ENCODE measurements around the gene STXBP1.

The STXBP1 gene

DNA sequence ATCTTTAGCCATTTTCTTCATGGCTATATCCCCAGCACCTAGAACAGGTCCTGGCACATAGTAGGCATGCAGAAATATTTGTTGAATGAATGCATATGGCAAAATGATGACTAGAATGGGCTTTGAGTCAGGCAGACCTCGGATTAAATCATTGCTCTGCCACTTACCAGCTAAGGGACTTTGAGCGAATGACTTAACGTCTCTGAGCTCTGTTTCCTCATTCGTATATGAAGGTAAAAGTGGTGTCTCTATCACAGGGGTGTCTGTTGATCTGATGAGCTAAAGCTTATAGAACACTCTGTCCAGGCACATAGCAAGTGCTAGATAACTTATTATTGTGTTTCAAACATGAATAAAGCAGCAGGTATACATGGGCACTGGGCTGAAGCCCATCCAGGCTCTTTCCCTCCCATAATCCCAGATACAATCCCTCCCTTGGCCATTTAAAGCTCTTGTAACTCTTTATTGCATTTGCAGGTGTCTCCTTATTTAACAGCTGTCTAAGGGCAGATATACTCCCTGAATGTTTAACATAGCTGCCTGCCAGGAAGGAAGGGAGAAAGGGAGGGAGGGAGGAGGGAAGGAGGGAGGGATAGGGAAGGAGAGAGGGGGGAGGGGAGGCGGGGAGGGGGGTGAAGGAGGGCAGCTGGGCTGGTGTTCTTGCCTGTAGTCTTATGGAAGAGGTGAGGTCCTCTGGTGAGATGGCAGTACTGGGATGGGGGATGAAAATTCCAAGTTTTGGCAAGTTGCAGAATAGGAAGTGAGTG is 23.2 kb upstream of the STXBP1 start:
- Histone ChIP-seq H3K9me3 (ENCODE audit: insufficient read depth, low read length, severe bottlenecking) (no peaks in the 10 kb centered on the region), H3K4me1 (ENCODE audit: insufficient read depth, low read length) (no peaks in the 10 kb centered on the region), H3K36me3 (ENCODE audit: insufficient read depth, low read length) (no peaks in the 10 kb centered on the region), H3K4me3 (ENCODE audit: low read depth in 1 of 2, low read length in 2 of 2) (no peak overlapping the region), H2AFZ (ENCODE audit: low read depth, low read length) (no peak overlapping the region), H3K27me3 (ENCODE audit: insufficient read depth, low read length, poor library complexity) (no peaks in the 10 kb centered on the region), H3K27ac (ENCODE audit: low read length) (no peak overlapping the region), H3K79me2 (ENCODE audit: insufficient read depth, low read length) (no peaks in the 10 kb centered on the region), H3K4me2 (ENCODE audit: insufficient read depth, low read length) (no peak overlapping the region), H4K20me1 (ENCODE audit: insufficient read depth, low read length) (no peaks in the 10 kb centered on the region), H3K9ac (ENCODE audit: low read depth, low read length) (no peak overlapping the region)
- ATAC-seq (ENCODE audit: insufficient read depth, low read depth) (no peak), DNase-seq (no peak)
- TF ChIP-seq EZH2 (IDR thresholded peaks at IDR 0.05; ENCODE audit: borderline replicate concordance, low read depth, low read length, severe bottlenecking), result no peak
- TF ChIP-seq, protein P1, sequence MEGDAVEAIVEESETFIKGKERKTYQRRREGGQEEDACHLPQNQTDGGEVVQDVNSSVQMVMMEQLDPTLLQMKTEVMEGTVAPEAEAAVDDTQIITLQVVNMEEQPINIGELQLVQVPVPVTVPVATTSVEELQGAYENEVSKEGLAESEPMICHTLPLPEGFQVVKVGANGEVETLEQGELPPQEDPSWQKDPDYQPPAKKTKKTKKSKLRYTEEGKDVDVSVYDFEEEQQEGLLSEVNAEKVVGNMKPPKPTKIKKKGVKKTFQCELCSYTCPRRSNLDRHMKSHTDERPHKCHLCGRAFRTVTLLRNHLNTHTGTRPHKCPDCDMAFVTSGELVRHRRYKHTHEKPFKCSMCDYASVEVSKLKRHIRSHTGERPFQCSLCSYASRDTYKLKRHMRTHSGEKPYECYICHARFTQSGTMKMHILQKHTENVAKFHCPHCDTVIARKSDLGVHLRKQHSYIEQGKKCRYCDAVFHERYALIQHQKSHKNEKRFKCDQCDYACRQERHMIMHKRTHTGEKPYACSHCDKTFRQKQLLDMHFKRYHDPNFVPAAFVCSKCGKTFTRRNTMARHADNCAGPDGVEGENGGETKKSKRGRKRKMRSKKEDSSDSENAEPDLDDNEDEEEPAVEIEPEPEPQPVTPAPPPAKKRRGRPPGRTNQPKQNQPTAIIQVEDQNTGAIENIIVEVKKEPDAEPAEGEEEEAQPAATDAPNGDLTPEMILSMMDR (IDR thresholded peaks at IDR 0.05; ENCODE audit: borderline replicate concordance, extremely low read depth, low read length, poor library complexity, severe bottlenecking), result no peak

DNA sequence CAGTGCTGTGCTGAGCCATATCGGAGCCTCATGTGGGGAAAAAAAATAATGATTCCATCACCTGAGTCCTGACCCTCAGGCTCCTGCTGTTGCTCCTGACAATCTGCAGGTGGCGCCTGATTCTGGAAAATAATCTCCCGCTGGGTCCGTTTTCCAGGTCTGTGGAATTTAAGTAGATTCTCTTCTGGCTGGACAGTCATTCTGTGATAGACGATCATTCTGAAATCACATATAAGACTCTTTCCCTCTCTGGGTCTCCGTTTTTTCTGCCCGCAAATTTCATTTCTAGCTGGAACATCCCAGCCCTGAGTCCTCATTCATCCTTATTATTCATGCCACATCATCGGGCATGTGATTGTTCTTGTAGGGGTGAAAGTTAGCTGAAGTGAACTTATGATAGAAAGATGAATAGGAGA is 22.1 kb upstream of the STXBP1 start:
- H3K4me3 ChIP-seq (ENCODE audit: low read depth in 1 of 2, low read length in 2 of 2), result no peak overlapping the region
- no peak overlapping the region for H3K27ac ChIP-seq (ENCODE audit: low read length)
- no peaks in the 10 kb centered on the region for H3K79me2 ChIP-seq (ENCODE audit: insufficient read depth, low read length)
- ATAC-seq (ENCODE audit: insufficient read depth, low read depth), result peak; percentile 66; the same call in 2 of the 3 replicates
- no peaks in the 10 kb centered on the region for H4K20me1 ChIP-seq (ENCODE audit: insufficient read depth, low read length)
- peak; percentile 37 for DNase-seq
- H3K9me3 ChIP-seq (ENCODE audit: insufficient read depth, low read length, severe bottlenecking), result no peaks in the 10 kb centered on the region
- no peak overlapping the region for H3K9ac ChIP-seq (ENCODE audit: low read depth, low read length)
- H3K4me1 ChIP-seq (ENCODE audit: insufficient read depth, low read length), result no peaks in the 10 kb centered on the region
- H2AFZ ChIP-seq (ENCODE audit: low read depth, low read length), result no peak overlapping the region
- no peaks in the 10 kb centered on the region for H3K36me3 ChIP-seq (ENCODE audit: insufficient read depth, low read length)
- H3K4me2 ChIP-seq (ENCODE audit: insufficient read depth, low read length), result no peak overlapping the region
- TF ChIP-seq, protein P1 (IDR thresholded peaks at IDR 0.05; ENCODE audit: borderline replicate concordance, extremely low read depth, low read length, poor library complexity, severe bottlenecking), result peak; percentile 83
- no peak for TF ChIP-seq EZH2 (IDR thresholded peaks at IDR 0.05; ENCODE audit: borderline replicate concordance, low read depth, low read length, severe bottlenecking)
- no peaks in the 10 kb centered on the region for H3K27me3 ChIP-seq (ENCODE audit: insufficient read depth, low read length, poor library complexity)

DNA sequence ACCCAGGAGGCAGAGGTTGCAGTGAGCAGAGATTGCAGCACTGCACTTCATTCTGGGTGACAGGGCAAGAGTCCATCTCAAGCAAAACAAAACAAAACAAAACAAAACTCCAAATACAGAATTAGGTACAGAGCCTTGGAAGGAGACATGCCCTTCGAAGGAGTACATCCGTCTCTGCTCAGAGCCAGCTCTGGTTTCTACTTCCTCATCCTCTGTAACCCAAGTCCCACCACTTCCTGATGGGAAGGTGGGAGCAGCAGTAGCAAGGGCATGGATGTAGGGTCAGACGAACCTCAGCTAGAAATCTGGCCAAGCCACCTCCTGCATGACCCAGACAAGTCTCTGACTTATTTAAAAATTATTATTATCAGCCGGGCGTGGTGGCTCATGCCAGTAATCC is 16.5 kb upstream of the STXBP1 start:
- Histone ChIP-seq H3K27me3 (ENCODE audit: insufficient read depth, low read length, poor library complexity) (no peaks in the 10 kb centered on the region), H3K4me3 (ENCODE audit: low read depth in 1 of 2, low read length in 2 of 2) (no peak overlapping the region), H3K4me2 (ENCODE audit: insufficient read depth, low read length) (no peak overlapping the region), H3K9ac (ENCODE audit: low read depth, low read length) (no peak overlapping the region), H3K27ac (ENCODE audit: low read length) (no peak overlapping the region), H3K79me2 (ENCODE audit: insufficient read depth, low read length) (no peaks in the 10 kb centered on the region), H3K9me3 (ENCODE audit: insufficient read depth, low read length, severe bottlenecking) (no peaks in the 10 kb centered on the region), H2AFZ (ENCODE audit: low read depth, low read length) (no peak overlapping the region), H4K20me1 (ENCODE audit: insufficient read depth, low read length) (no peaks in the 10 kb centered on the region), H3K4me1 (ENCODE audit: insufficient read depth, low read length) (no peaks in the 10 kb centered on the region), H3K36me3 (ENCODE audit: insufficient read depth, low read length) (no peaks in the 10 kb centered on the region)
- DNase-seq (no peak), ATAC-seq (ENCODE audit: insufficient read depth, low read depth) (no peak)
- TF ChIP-seq EZH2 (IDR thresholded peaks at IDR 0.05; ENCODE audit: borderline replicate concordance, low read depth, low read length, severe bottlenecking), result no peak
- TF ChIP-seq, protein P1 (IDR thresholded peaks at IDR 0.05; ENCODE audit: borderline replicate concordance, extremely low read depth, low read length, poor library complexity, severe bottlenecking), result no peak

Measured in DND-41 (cell line).